IMR-90 (cell line): ENCODE data around the gene NTM. TPM values are rescaled to one million over a fixed set of nuclear protein-coding genes. Genes with fewer than 3 reads are reported as not detected.

Experiments
- ATAC-seq: fragments of 200-7000 bp; cut with Tn5 transposase; 2 replicates; pipeline ENCODE4 v1.9.1; 2020; ENCODE audit warnings: low read depth, mild to moderate bottlenecking, moderate library complexity
- BruUV-seq: library from RNA; stranded (reverse); fragments of 400-500 nt; replicated peaks from 2 replicates; lab custom pipeline; 2021; lab: Mats Ljungman, UMichigan
- CTCF ChIA-PET: fragments of 300-600 bp; formaldehyde crosslinking; extraction: SDS; loops from one replicate; lab custom pipeline; 2021; ENCODE audit warnings: antibody characterized with exemption; lab: Yijun Ruan, JAX
- POLR2A ChIA-PET: fragments of 300-600 bp; sonication (Branson Sonifier 250); formaldehyde crosslinking; loops from one replicate; lab custom pipeline; 2022; ENCODE audit warnings: antibody characterized with exemption; ENCODE audit not compliant: unreplicated experiment; lab: Charles Lee
- DNase-seq: peaks from one replicate; pipeline ENCODE4 v3.0.0; 2013
- H2AFZ ChIP-seq: replicated peaks from 2 replicates; pipeline ENCODE3; 2013; ENCODE audit warnings: low read length, mild to moderate bottlenecking; ENCODE audit not compliant: poor library complexity
- H2AK5ac ChIP-seq: 2 replicates; pipeline ENCODE4 v1.6.1; 2013; ENCODE audit warnings: low read depth, low read length, inconsistent platforms
- H2AK9ac ChIP-seq: replicated peaks from 2 replicates; pipeline ENCODE3; 2013; ENCODE audit warnings: mild to moderate bottlenecking, low read depth, low read length, moderate library complexity; ENCODE audit not compliant: poor library complexity
- H2BK120ac ChIP-seq: 2 replicates; pipeline ENCODE4 v1.6.1; 2013; ENCODE audit warnings: low read depth, low read length, inconsistent platforms
- H2BK15ac ChIP-seq: 3 replicates; pipeline ENCODE4 v1.6.1; 2013; ENCODE audit warnings: low read depth, low read length, inconsistent platforms
- H2BK20ac ChIP-seq: 2 replicates; pipeline ENCODE4 v1.6.1; 2013; ENCODE audit warnings: low read depth, mild to moderate bottlenecking, inconsistent platforms, low read length, moderate library complexity
- H2BK5ac ChIP-seq: 2 replicates; pipeline ENCODE4 v1.6.1; 2013; ENCODE audit warnings: mild to moderate bottlenecking, low read depth, low read length, inconsistent platforms; ENCODE audit not compliant: poor library complexity, severe bottlenecking
- H3K14ac ChIP-seq: replicated peaks from 2 replicates; pipeline ENCODE4 v1.6.1; 2013; ENCODE audit warnings: low read depth, low read length, inconsistent platforms
- H3K18ac ChIP-seq: 2 replicates; pipeline ENCODE4 v1.6.1; 2013; ENCODE audit warnings: low read depth, low read length, control low read depth
- H3K23ac ChIP-seq: 2 replicates; pipeline ENCODE4 v1.6.1; 2013; ENCODE audit warnings: low read depth, low read length, inconsistent platforms
- H3K27ac ChIP-seq: 2 replicates; pipeline ENCODE4 v1.5.1; 2013; ENCODE audit warnings: mild to moderate bottlenecking, control low read depth, low read length; ENCODE audit not compliant: insufficient read depth
- H3K27me3 ChIP-seq: 2 replicates; pipeline ENCODE4 v1.6.1; 2013; ENCODE audit warnings: low read length; ENCODE audit not compliant: control insufficient read depth, insufficient read depth
- H3K36me3 ChIP-seq: 2 replicates; pipeline ENCODE4 v1.6.1; 2013; ENCODE audit warnings: low read length, mixed read lengths; ENCODE audit not compliant: control insufficient read depth, insufficient read depth
- H3K4ac ChIP-seq: 2 replicates; pipeline ENCODE4 v1.6.1; 2013; ENCODE audit warnings: low read depth, low read length, inconsistent platforms
- H3K4me1 ChIP-seq: 2 replicates; pipeline ENCODE4 v1.6.1; 2013; ENCODE audit warnings: low read length, mixed read lengths; ENCODE audit not compliant: control insufficient read depth, insufficient read depth
- H3K4me2 ChIP-seq: 2 replicates; pipeline ENCODE4 v1.6.1; 2013; ENCODE audit warnings: low read depth, mild to moderate bottlenecking, control low read depth, low read length, moderate library complexity
- H3K4me3 ChIP-seq: 2 replicates; pipeline ENCODE4 v1.5.1; 2013; ENCODE audit warnings: low read depth, mild to moderate bottlenecking, control low read depth, low read length, moderate library complexity; ENCODE audit not compliant: insufficient read depth
- H3K56ac ChIP-seq: 2 replicates; pipeline ENCODE4 v1.6.1; 2013; ENCODE audit warnings: low read length, inconsistent platforms; ENCODE audit not compliant: insufficient read depth; ENCODE audit errors: extremely low read depth
- H3K79me1 ChIP-seq, 2 experiments: 2 replicates each; pipeline ENCODE4 v1.6.1; 2013; ENCODE audit warnings: low read length in 2 of 2, inconsistent platforms in 1 of 2, low read depth in 1 of 2
- H3K9ac ChIP-seq: 2 replicates; pipeline ENCODE4 v1.6.1; 2013; ENCODE audit warnings: low read depth, low read length, control low read depth
- H3K9me1 ChIP-seq: 2 replicates; pipeline ENCODE4 v1.6.1; 2013; ENCODE audit warnings: low read length, inconsistent platforms; ENCODE audit not compliant: insufficient read depth
- H3K9me3 ChIP-seq: 2 replicates; pipeline ENCODE4 v1.6.1; 2013; ENCODE audit warnings: low read length; ENCODE audit not compliant: control insufficient read depth, insufficient read depth
- H4K20me1 ChIP-seq: 2 replicates; pipeline ENCODE4 v1.6.1; 2013; ENCODE audit warnings: low read length, inconsistent platforms; ENCODE audit not compliant: insufficient read depth
- H4K5ac ChIP-seq: 2 replicates; pipeline ENCODE4 v1.6.1; 2013; ENCODE audit warnings: mild to moderate bottlenecking, low read depth, low read length, control low read depth
- H4K8ac ChIP-seq, 2 experiments: 2 replicates each; pipeline ENCODE4 v1.6.1; 2013; ENCODE audit warnings: low read depth in 2 of 2, low read length in 2 of 2, control low read depth in 1 of 2, inconsistent platforms in 1 of 2
- H4K91ac ChIP-seq: 2 replicates; pipeline ENCODE4 v1.6.1; 2013; ENCODE audit warnings: low read depth, low read length, inconsistent platforms; ENCODE audit not compliant: insufficient read depth
- BHLHE40 ChIP-seq: fragments of 150-350 bp; IDR thresholded peaks from 2 replicates; pipeline ENCODE4 v1.6.1; 2016; ENCODE audit warnings: mild to moderate bottlenecking, low read depth, low read length
- CEBPB ChIP-seq: IDR thresholded peaks from 2 replicates; pipeline ENCODE4 v1.6.1; 2012; ENCODE audit warnings: low read depth, low read length, improper control_type of control experiment
- CHD1 ChIP-seq: IDR thresholded peaks from 2 replicates; pipeline ENCODE4 v1.6.1; 2012; ENCODE audit warnings: low read depth, low read length, improper control_type of control experiment
- FOS ChIP-seq: fragments of 150-350 bp; IDR thresholded peaks from 2 replicates; pipeline ENCODE4 v1.6.1; 2016; ENCODE audit warnings: low read depth, low read length
- MAFK ChIP-seq: IDR thresholded peaks from 2 replicates; pipeline ENCODE4 v1.6.1; 2012; ENCODE audit warnings: low read depth, low read length, improper control_type of control experiment
- MAZ ChIP-seq: IDR thresholded peaks from 2 replicates; pipeline ENCODE4 v1.6.1; 2012; ENCODE audit warnings: low read depth, mild to moderate bottlenecking, low read length, improper control_type of control experiment, moderate library complexity, borderline replicate concordance
- MXI1 ChIP-seq: IDR thresholded peaks from 2 replicates; pipeline ENCODE4 v1.6.1; 2012; ENCODE audit warnings: low read depth, mild to moderate bottlenecking, low read length, moderate library complexity, borderline replicate concordance
- NFE2L2 ChIP-seq: fragments of 150-350 bp; IDR thresholded peaks from 2 replicates; pipeline ENCODE4 v1.6.1; 2016; ENCODE audit warnings: low read depth, mild to moderate bottlenecking, low read length
- RCOR1 ChIP-seq: IDR thresholded peaks from 2 replicates; pipeline ENCODE4 v1.6.1; 2012; ENCODE audit warnings: mild to moderate bottlenecking, low read length, improper control_type of control experiment; ENCODE audit not compliant: insufficient replicate concordance
- RFX5 ChIP-seq: IDR thresholded peaks from 2 replicates; pipeline ENCODE4 v1.8.0; 2012; ENCODE audit warnings: low read depth, mild to moderate bottlenecking, low read length, moderate library complexity
- SMC3 ChIP-seq: fragments of 150-350 bp; IDR thresholded peaks from 2 replicates; pipeline ENCODE4 v1.6.1; 2016; ENCODE audit warnings: low read depth, mild to moderate bottlenecking, antibody characterized with exemption, low read length, moderate library complexity
- USF2 ChIP-seq: fragments of 150-350 bp; IDR thresholded peaks from 2 replicates; pipeline ENCODE4 v1.6.1; 2017; ENCODE audit warnings: mild to moderate bottlenecking, antibody characterized with exemption, low read length, low read depth
- WGBS, 2 experiments: methylation state at CpG; one replicate each; pipeline versions ENCODE4 v1.1.5 to v1.1.7; 2013; ENCODE audit warnings: missing lambda C conversion rate in 2 of 2; ENCODE audit not compliant: insufficient read length in 1 of 2; ENCODE audit errors: extremely low coverage in 2 of 2; 5-methylcytosine and 5-hydroxymethylcytosine counted together
- dilution Hi-C: fragments of 300-500 bp; cut with HindIII; formaldehyde crosslinking; loops from one replicate; pipeline ENCODE4 v1.14.3; 2018; ENCODE audit warnings: low sequenced_read_pairs; ENCODE audit not compliant: unreplicated experiment
- in situ Hi-C: fragments of 300-500 bp; cut with MboI; formaldehyde crosslinking; loops from 3 replicates; pipeline ENCODE4 v1.14.3; 2019; ENCODE audit warnings: low sequenced_read_pairs, inconsistent platforms, mixed read lengths
- intact Hi-C: fragments of 100-400 bp; cut with micrococcal nuclease; formaldehyde crosslinking; loops from 2 replicates; pipeline ENCODE4 v1.10.0; 2022
- polyA plus RNA-seq, 3 experiments: library from polyadenylated mRNA; depleted of rRNA; stranded (reverse); fragments of >200 nt; gene quantifications; 2 replicates each; pipeline ENCODE4 v1.2.3, GENCODE V29; 2012; ENCODE audit warnings: low replicate concordance in 1 of 3
- total RNA-seq: library from RNA; depleted of rRNA; stranded (reverse); fragments of >200 nt; gene quantifications from 2 replicates; pipeline ENCODE4 v1.2.3, GENCODE V29; 2012
- TF ChIP-seq, protein P1 (sequence below): conservative IDR thresholded peaks from 2 replicates; pipeline ENCODE4 v1.5.1; 2012; ENCODE audit warnings: mild to moderate bottlenecking, low read depth, low read length, improper control_type of control experiment
- TF ChIP-seq, protein P2 (sequence below): fragments of 150-350 bp; IDR thresholded peaks from 2 replicates; pipeline ENCODE4 v1.6.1; 2016; ENCODE audit warnings: low read depth, mild to moderate bottlenecking, low read length, moderate library complexity, borderline replicate concordance

NTM gene
- total and polyA plus RNA-seq, 2 of the 4 experiments (the other 2 are of a cell fraction), result 19.5 to 25.5 TPM

GRCh38 chr11:131606811-131607335 lies 236.5 kb downstream of the NTM start:
- BruUV-seq, result no TSS peak
- Histone ChIP-seq H2AFZ (no peak overlapping the region), H4K91ac (no peak overlapping the region), H3K23ac (no peak overlapping the region), H3K18ac (no peak overlapping the region), H3K27me3 (peaks cover 1% of the 10 kb centered on the region; the same call in 1 of the 2 replicates), H4K8ac (no peak overlapping the region), H3K56ac (no peak overlapping the region), H3K4ac (no peak overlapping the region), H3K4me1 (no peaks in the 10 kb centered on the region), H3K9me1 (no peaks in the 10 kb centered on the region), H2BK120ac (no peak overlapping the region), H3K14ac (no peak overlapping the region), H4K20me1 (no peaks in the 10 kb centered on the region), H3K4me2 (no peak overlapping the region), H3K4me3 (no peak overlapping the region), H4K5ac (no peak overlapping the region), H2BK5ac (no peak overlapping the region), H2BK20ac (no peak overlapping the region), H3K27ac (no peak overlapping the region), H2AK9ac (no peak overlapping the region), H3K9ac (no peak overlapping the region), H3K9me3 (no peaks in the 10 kb centered on the region), H3K79me1 (no peaks in the 10 kb centered on the region), H2AK5ac (no peak overlapping the region), H3K36me3 (no peaks in the 10 kb centered on the region), H2BK15ac (no peak overlapping the region)
- no peak for TF ChIP-seq SMC3
- no peak for TF ChIP-seq FOS
- no peak for TF ChIP-seq CHD1
- TF ChIP-seq RCOR1, result no peak
- TF ChIP-seq MAFK, result no peak
- TF ChIP-seq, protein P1, sequence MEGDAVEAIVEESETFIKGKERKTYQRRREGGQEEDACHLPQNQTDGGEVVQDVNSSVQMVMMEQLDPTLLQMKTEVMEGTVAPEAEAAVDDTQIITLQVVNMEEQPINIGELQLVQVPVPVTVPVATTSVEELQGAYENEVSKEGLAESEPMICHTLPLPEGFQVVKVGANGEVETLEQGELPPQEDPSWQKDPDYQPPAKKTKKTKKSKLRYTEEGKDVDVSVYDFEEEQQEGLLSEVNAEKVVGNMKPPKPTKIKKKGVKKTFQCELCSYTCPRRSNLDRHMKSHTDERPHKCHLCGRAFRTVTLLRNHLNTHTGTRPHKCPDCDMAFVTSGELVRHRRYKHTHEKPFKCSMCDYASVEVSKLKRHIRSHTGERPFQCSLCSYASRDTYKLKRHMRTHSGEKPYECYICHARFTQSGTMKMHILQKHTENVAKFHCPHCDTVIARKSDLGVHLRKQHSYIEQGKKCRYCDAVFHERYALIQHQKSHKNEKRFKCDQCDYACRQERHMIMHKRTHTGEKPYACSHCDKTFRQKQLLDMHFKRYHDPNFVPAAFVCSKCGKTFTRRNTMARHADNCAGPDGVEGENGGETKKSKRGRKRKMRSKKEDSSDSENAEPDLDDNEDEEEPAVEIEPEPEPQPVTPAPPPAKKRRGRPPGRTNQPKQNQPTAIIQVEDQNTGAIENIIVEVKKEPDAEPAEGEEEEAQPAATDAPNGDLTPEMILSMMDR, result no peak
- TF ChIP-seq, protein P2, sequence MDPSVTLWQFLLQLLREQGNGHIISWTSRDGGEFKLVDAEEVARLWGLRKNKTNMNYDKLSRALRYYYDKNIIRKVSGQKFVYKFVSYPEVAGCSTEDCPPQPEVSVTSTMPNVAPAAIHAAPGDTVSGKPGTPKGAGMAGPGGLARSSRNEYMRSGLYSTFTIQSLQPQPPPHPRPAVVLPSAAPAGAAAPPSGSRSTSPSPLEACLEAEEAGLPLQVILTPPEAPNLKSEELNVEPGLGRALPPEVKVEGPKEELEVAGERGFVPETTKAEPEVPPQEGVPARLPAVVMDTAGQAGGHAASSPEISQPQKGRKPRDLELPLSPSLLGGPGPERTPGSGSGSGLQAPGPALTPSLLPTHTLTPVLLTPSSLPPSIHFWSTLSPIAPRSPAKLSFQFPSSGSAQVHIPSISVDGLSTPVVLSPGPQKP, result no peak
- TF ChIP-seq NFE2L2, result no peak
- TF ChIP-seq MXI1, result no peak
- TF ChIP-seq USF2, result no peak
- no peak for TF ChIP-seq BHLHE40
- no peak for TF ChIP-seq MAZ
- TF ChIP-seq RFX5, result no peak
- TF ChIP-seq CEBPB, result no peak
- no peak for ATAC-seq
- ChIA-PET CTCF (no interaction called here), POLR2A (no interaction called here)
- WGBS, 2 experiments, result no CpG with 5 or more reads among the region's 6 CpGs
- DNase-seq, result no peak
- dilution Hi-C loops, result no loop called here
- in situ Hi-C loops, result no loop called here
- intact Hi-C loops, result no loop called here
